AG09319 (cell line): ENCODE results near the gene NTNG2.

ENCODE experiments used
- DNase-seq: peaks from one replicate; pipeline ENCODE4 v3.0.0-alpha.2; 2010; ENCODE audit warnings: low read depth; ENCODE audit errors: extremely low read depth
- CTCF ChIP-seq: IDR thresholded peaks from 2 replicates; pipeline ENCODE4 v1.5.1; 2011; ENCODE audit warnings: low read depth, mild to moderate bottlenecking, inconsistent platforms, low read length, moderate library complexity

NTNG2 gene

GRCh38 chr9:132216861-132217619 is 55.2 kb downstream of the NTNG2 start:
- no peak for TF ChIP-seq CTCF
- no peak for DNase-seq

DNA sequence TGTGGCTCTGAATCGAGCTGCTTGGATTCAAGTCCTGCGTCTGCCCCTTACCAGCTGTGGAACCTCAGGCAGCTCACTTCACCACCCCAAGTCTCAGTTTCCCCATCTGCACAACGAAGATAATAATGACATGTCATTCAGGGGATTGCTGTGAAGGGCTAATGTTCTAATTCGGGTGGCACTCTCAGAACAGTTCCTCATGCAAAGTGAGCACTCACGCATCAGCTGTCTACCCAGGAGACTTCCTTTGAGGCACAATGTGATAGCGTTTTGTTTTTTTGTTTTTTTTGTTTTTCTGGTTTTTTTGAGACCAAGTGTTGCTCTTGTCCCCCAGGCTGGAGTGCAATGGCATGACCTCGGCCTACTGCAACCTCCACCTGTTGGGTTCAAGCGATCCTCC is 56.4 kb downstream of the NTNG2 start:
- DNase-seq, result no peak
- no peak for TF ChIP-seq CTCF

GRCh38 chr9:132221941-132222340 is 60.1 kb downstream of the NTNG2 start:
- no peak for TF ChIP-seq CTCF
- DNase-seq, result no peak

DNA sequence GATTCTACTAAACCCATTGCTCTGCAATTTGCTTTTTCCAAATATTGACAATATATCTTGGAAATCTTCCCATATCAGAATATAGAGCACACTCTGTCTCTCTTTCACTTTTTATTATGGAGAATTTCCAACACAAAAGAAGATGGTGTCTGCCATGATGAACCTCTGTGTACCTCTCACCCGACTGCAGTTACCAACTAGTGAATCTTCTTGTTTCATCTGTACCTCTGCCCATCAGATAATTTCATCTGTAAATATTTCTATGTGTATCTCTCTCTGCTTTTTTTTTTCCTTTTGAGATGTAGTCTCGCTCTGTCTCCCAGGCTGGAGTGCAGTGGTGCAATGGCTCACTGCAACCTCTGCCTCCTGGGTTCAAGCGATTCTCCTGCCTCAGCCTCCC is 62.8 kb downstream of the NTNG2 start:
- DNase-seq, result no peak
- no peak for TF ChIP-seq CTCF

GRCh38 chr9:132226571-132227430 is 64.9 kb downstream of the NTNG2 start:
- TF ChIP-seq CTCF, result no peak
- DNase-seq, result no peak

DNA sequence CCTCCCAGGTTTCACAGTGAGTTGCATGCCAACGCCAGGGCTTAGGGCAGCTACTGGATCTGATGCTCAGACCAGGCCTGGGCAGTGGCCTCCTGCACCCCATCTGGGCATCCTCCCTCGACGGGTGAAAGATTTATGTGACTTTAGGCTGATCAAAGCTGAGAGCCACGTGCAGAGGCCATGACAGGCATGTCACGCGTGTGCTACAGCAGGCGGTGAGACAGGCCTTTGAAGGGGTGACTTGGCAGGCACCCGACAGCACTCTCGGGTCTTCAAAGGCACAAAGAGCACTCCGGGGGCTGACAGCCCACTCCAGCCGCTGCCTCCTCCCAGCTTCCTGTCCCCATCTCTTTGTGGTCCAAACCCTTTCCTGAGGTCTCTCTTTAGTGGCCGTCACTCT is 66.2 kb downstream of the NTNG2 start:
- no peak for TF ChIP-seq CTCF
- no peak for DNase-seq

- no peak for TF ChIP-seq CTCF
- no peak for DNase-seq
Observed at GRCh38 chr9:132230605-132231004, 68.7 kb downstream of the NTNG2 start.
